Activated CD4-positive, alpha-beta memory T cell treated with anti-CD3 and anti-CD28 coated beads for 36 hours (primary cell): ENCODE results near the gene GPR87. TPM values are rescaled to one million over a fixed set of nuclear protein-coding genes. Genes with fewer than 3 reads are reported as not detected.

Experiments
- CTCF ChIA-PET: fragments of 350-600 bp; sonication (Branson Sonifier 250); formaldehyde crosslinking; loops from one replicate; lab custom pipeline; 2021; ENCODE audit warnings: antibody characterized with exemption, inconsistent platforms; lab: Charles Lee
- POLR2A ChIA-PET: fragments of 350-600 bp; sonication (Branson Sonifier 250); formaldehyde crosslinking; loops from one replicate; lab custom pipeline; 2021; ENCODE audit warnings: antibody characterized with exemption; lab: Charles Lee
- DNase-seq: peaks from one replicate; pipeline ENCODE4 v3.0.0-alpha.2; 2020
- H3K27ac Mint-ChIP-seq: one replicate; pipeline ENCODE4 v1.8.0; 2021; ENCODE audit warnings: mixed read lengths
- H3K27me3 Mint-ChIP-seq: one replicate; pipeline ENCODE4 v1.8.0; 2021; ENCODE audit warnings: mixed read lengths
- H3K36me3 Mint-ChIP-seq: one replicate; pipeline ENCODE4 v1.8.0; 2021; ENCODE audit warnings: mixed read lengths
- H3K4me1 Mint-ChIP-seq: one replicate; pipeline ENCODE4 v1.8.0; 2021; ENCODE audit warnings: low read depth, mixed read lengths
- H3K4me3 Mint-ChIP-seq: one replicate; pipeline ENCODE4 v1.8.0; 2021; ENCODE audit warnings: mild to moderate bottlenecking, mixed read lengths
- H3K9me3 Mint-ChIP-seq: one replicate; pipeline ENCODE4 v1.8.0; 2021; ENCODE audit warnings: mixed read lengths
- intact Hi-C: fragments of 100-400 bp; cut with micrococcal nuclease; formaldehyde crosslinking; loops from one replicate; pipeline ENCODE4 v1.15.1; 2023
- total RNA-seq, 2 experiments: library from RNA; stranded (reverse); gene quantifications; one replicate each; pipeline ENCODE4 v1.2.3, GENCODE V29; 2021

The GPR87 gene
- total RNA-seq, 2 experiments from 2014 or later, result 1.1 TPM

GRCh38 chr3:151267066-151267465, 49.6 kb downstream of the GPR87 start:
- Mint-ChIP-seq H3K4me3 (no peak overlapping the region), H3K9me3 (no peaks in the 10 kb centered on the region), H3K4me1 (peaks cover 19% of the 10 kb centered on the region), H3K36me3 (no peaks in the 10 kb centered on the region), H3K27me3 (no peaks in the 10 kb centered on the region), H3K27ac (no peak overlapping the region)
- no peak for DNase-seq
- ChIA-PET CTCF (interaction anchor here (1.3 to 3.1 kb wide), 5 partner anchors 9 to 39 kb away, joined by 4 to 15 read pairs (median 5); no protein-coding TSS in a partner anchor), POLR2A (no interaction called here)
- intact Hi-C loops, result no loop called here

- H3K4me1 Mint-ChIP-seq, result peaks cover 19% of the 10 kb centered on the region
- H3K27ac Mint-ChIP-seq, result no peak overlapping the region
Measured at GRCh38 chr3:151265866-151266265, 50.8 kb downstream of the GPR87 start.

GRCh38 chr3:151265166-151265565, 51.5 kb downstream of the GPR87 start:
- H3K27ac Mint-ChIP-seq, result no peak overlapping the region
- H3K4me1 Mint-ChIP-seq, result peaks cover 16% of the 10 kb centered on the region
- H3K36me3 Mint-ChIP-seq, result no peaks in the 10 kb centered on the region
- no peak overlapping the region for H3K4me3 Mint-ChIP-seq
- H3K27me3 Mint-ChIP-seq, result no peaks in the 10 kb centered on the region
- no peak for DNase-seq
- ChIA-PET POLR2A (no interaction called here), CTCF (no interaction called here)
- intact Hi-C loops, result no loop called here
- no peaks in the 10 kb centered on the region for H3K9me3 Mint-ChIP-seq

More at GRCh38 chr3:151265866-151266265, 50.8 kb downstream of the GPR87 start:
- Mint-ChIP-seq H3K36me3 (no peaks in the 10 kb centered on the region), H3K4me3 (no peak overlapping the region), H3K27me3 (no peaks in the 10 kb centered on the region), H3K9me3 (no peaks in the 10 kb centered on the region)
- CTCF ChIA-PET, result interaction anchor here (1.4 to 3.1 kb wide), 2 partner anchors 15 to 38 kb away, joined by 6 to 15 read pairs; no protein-coding TSS in a partner anchor
- POLR2A ChIA-PET, result no interaction called here
- no peak for DNase-seq
- intact Hi-C loops, result no loop called here

- Mint-ChIP-seq H3K9me3 (no peaks in the 10 kb centered on the region), H3K27ac (no peak overlapping the region), H3K36me3 (no peaks in the 10 kb centered on the region), H3K27me3 (no peaks in the 10 kb centered on the region), H3K4me3 (no peak overlapping the region), H3K4me1 (peaks cover 12% of the 10 kb centered on the region)
- intact Hi-C loops, result no loop called here
- CTCF ChIA-PET, result no interaction called here
- POLR2A ChIA-PET, result no interaction called here
- DNase-seq, result no peak
Measured at GRCh38 chr3:151264605-151265004, 52.0 kb downstream of the GPR87 start.

GRCh38 chr3:151262871-151263525, 53.6 kb downstream of the GPR87 start:
- Mint-ChIP-seq H3K27me3 (no peaks in the 10 kb centered on the region), H3K4me1 (no peaks in the 10 kb centered on the region), H3K4me3 (no peak overlapping the region), H3K27ac (no peak overlapping the region), H3K36me3 (no peaks in the 10 kb centered on the region), H3K9me3 (no peaks in the 10 kb centered on the region)
- no peak for DNase-seq
- CTCF ChIA-PET, result interaction anchor here (2.5 kb wide), 1 partner anchor 35 kb away, joined by 13 read pairs; no protein-coding TSS in a partner anchor
- POLR2A ChIA-PET, result no interaction called here
- intact Hi-C loops, result no loop called here

GRCh38 chr3:151259664-151260063, 57.0 kb downstream of the GPR87 start:
- DNase-seq, result no peak
- H3K9me3 Mint-ChIP-seq, result no peaks in the 10 kb centered on the region
- H3K27ac Mint-ChIP-seq, result no peak overlapping the region
- no peaks in the 10 kb centered on the region for H3K27me3 Mint-ChIP-seq
- ChIA-PET POLR2A (no interaction called here), CTCF (interaction anchor here (0.9 kb wide), 1 partner anchor 92 kb away, joined by 5 read pairs; no protein-coding TSS in a partner anchor)
- H3K36me3 Mint-ChIP-seq, result no peaks in the 10 kb centered on the region
- intact Hi-C loops, result no loop called here
- no peak overlapping the region for H3K4me3 Mint-ChIP-seq
- no peaks in the 10 kb centered on the region for H3K4me1 Mint-ChIP-seq

- intact Hi-C loops, result no loop called here
- no peaks in the 10 kb centered on the region for H3K27me3 Mint-ChIP-seq
- H3K9me3 Mint-ChIP-seq, result no peaks in the 10 kb centered on the region
- H3K36me3 Mint-ChIP-seq, result no peaks in the 10 kb centered on the region
- DNase-seq, result no peak
- ChIA-PET POLR2A (interaction anchor here (0.7 kb wide), 1 partner anchor 497 kb away, joined by 4 read pairs; no protein-coding TSS in a partner anchor), CTCF (interaction anchor here (0.7 to 1.7 kb wide), 3 partner anchors 12 to 89 kb away, joined by 3 to 9 read pairs (median 4); no protein-coding TSS in a partner anchor)
- H3K27ac Mint-ChIP-seq, result no peak overlapping the region
- H3K4me3 Mint-ChIP-seq, result no peak overlapping the region
- H3K4me1 Mint-ChIP-seq, result no peaks in the 10 kb centered on the region
Measured at GRCh38 chr3:151256749-151257148, 59.9 kb downstream of the GPR87 start.

- no peaks in the 10 kb centered on the region for H3K36me3 Mint-ChIP-seq
- no peak overlapping the region for H3K27ac Mint-ChIP-seq
- ChIA-PET CTCF (no interaction called here), POLR2A (no interaction called here)
- H3K9me3 Mint-ChIP-seq, result peaks cover 5% of the 10 kb centered on the region
- no peaks in the 10 kb centered on the region for H3K27me3 Mint-ChIP-seq
- intact Hi-C loops, result no loop called here
- no peak for DNase-seq
- H3K4me1 Mint-ChIP-seq, result no peaks in the 10 kb centered on the region
- no peak overlapping the region for H3K4me3 Mint-ChIP-seq
Measured at GRCh38 chr3:151248772-151249337, 67.8 kb downstream of the GPR87 start.

Other genes starting within 250 kb of the GPR87 start
- gene MED12L, start 231.2 kb downstream of the GPR87 start, total RNA-seq, result 1 to 10 TPM; 1.5 TPM
- gene GPR171, start 113.6 kb downstream of the GPR87 start, total RNA-seq, result 10 to 100 TPM; 70.7 to 74.0 TPM
- gene P2RY14, start 38.3 kb downstream of the GPR87 start, total RNA-seq, result under 1 TPM; 0.17 to 0.26 TPM
- not detected for gene P2RY13, start 12.7 kb upstream of the GPR87 start, total RNA-seq
- gene P2RY12, start 67.9 kb upstream of the GPR87 start, total RNA-seq, result not detected
- gene IGSF10, start 144.2 kb upstream of the GPR87 start, total RNA-seq, result not detected